M059J (cell line): ENCODE data around the gene FUBP3. TPM values are rescaled to one million over a fixed set of nuclear protein-coding genes. Genes with fewer than 3 reads are reported as not detected.
"Not testable (repeated sequence)": the region's sequence is repeated elsewhere in the genome, so short reads cannot be mapped to it uniquely, and the experiment has no call there.

ENCODE experiments used
- DNase-seq: peaks from one replicate; pipeline ENCODE4 v3.0.0-alpha.2; 2012; ENCODE audit warnings: low read depth
- total RNA-seq: library from RNA; depleted of rRNA; stranded (reverse); fragments of >200 nt; shearing (Covaris generic); gene quantifications from 2 replicates; pipeline ENCODE4 v1.2.3, GENCODE V29; 2014

The FUBP3 gene
- total RNA-seq, 1 experiment from 2014 or later = 49.2 TPM

GRCh38 chr9:130556396-130557076 is 22.8 kb upstream of the FUBP3 start:
- DNase-seq = no peak

GRCh38 chr9:130557077-130557468 is 22.3 kb upstream of the FUBP3 start:
- no peak for DNase-seq

- no peak for DNase-seq
These were observed 18.3 kb upstream of the FUBP3 start for GRCh38 chr9:130561056-130561455.

- not testable (repeated sequence) for DNase-seq
These were observed 16.9 kb upstream of the FUBP3 start for GRCh38 chr9:130562525-130562924.

GRCh38 chr9:130563797-130564196 is 15.6 kb upstream of the FUBP3 start:
- no peak for DNase-seq

- DNase-seq = no peak
These were observed 13.6 kb upstream of the FUBP3 start for GRCh38 chr9:130565792-130566191.

- peak; percentile 90 for DNase-seq
These were observed 9.2 kb upstream of the FUBP3 start for GRCh38 chr9:130570208-130570607.

- DNase-seq = no peak
These were observed 3.9 kb upstream of the FUBP3 start for GRCh38 chr9:130575514-130575913.

GRCh38 chr9:130576176-130576575 is 3.2 kb upstream of the FUBP3 start:
- no peak for DNase-seq

GRCh38 chr9:130579738-130580463 is 524 bp downstream of the FUBP3 start:
- DNase-seq = no peak

- no peak for DNase-seq
These were observed 2.4 kb downstream of the FUBP3 start for GRCh38 chr9:130581766-130582165.

- DNase-seq = no peak
These were observed 3.9 kb downstream of the FUBP3 start for GRCh38 chr9:130583271-130583670.

- no peak for DNase-seq
These were observed 8.5 kb downstream of the FUBP3 start for GRCh38 chr9:130587921-130588320.

- no peak for DNase-seq
These were observed 9.0 kb downstream of the FUBP3 start for GRCh38 chr9:130588416-130588815.

- no peak for DNase-seq
These were observed 10.4 kb downstream of the FUBP3 start for GRCh38 chr9:130589754-130590153.

GRCh38 chr9:130590305-130590704 is 10.9 kb downstream of the FUBP3 start:
- no peak for DNase-seq

- DNase-seq = no peak
These were observed 13.6 kb downstream of the FUBP3 start for GRCh38 chr9:130593020-130593419.

GRCh38 chr9:130597228-130597627 is 17.9 kb downstream of the FUBP3 start:
- DNase-seq = no peak

- no peak for DNase-seq
These were observed 18.8 kb downstream of the FUBP3 start for GRCh38 chr9:130598188-130598587.

- DNase-seq = no peak
These were observed 20.2 kb downstream of the FUBP3 start for GRCh38 chr9:130599625-130600024.

- DNase-seq = no peak
These were observed 21.7 kb downstream of the FUBP3 start for GRCh38 chr9:130601100-130601499.

- no peak for DNase-seq
These were observed 24.9 kb downstream of the FUBP3 start for GRCh38 chr9:130604295-130604694.

- DNase-seq = peak; percentile 12
These were observed 27.7 kb downstream of the FUBP3 start for GRCh38 chr9:130606887-130607600.
